ENCODE measurements around the gene PLCH1. TPM values are rescaled to one million over a fixed set of nuclear protein-coding genes. Genes with fewer than 3 reads are reported as not detected.
A peak's percentile ranks its signal among the peaks of the same experiment; 100 is the strongest.

PLCH1 gene
- total and polyA plus RNA-seq, 2 of the 13 experiments (the other 11 are each of a cell fraction or from before 2014, with no cell fraction given) = 2.0 to 3.0 TPM

- H3K4me2 ChIP-seq (ENCODE audit: low read depth, low read length) = no peak overlapping the region
- ChIA-PET POLR2A (no interaction called here), CTCF (ENCODE audit: low intra/inter-chr PET ratio, low total read pairs) (no interaction called here)
- no peak overlapping the region for H3K9ac ChIP-seq (ENCODE audit: insufficient read depth, low read depth, low read length)
- H3K4me1 ChIP-seq (ENCODE audit: insufficient read depth, low read length) = peaks cover 59% of the 10 kb centered on the region
- in situ Hi-C loops (cut with HindIII; ENCODE audit: extremely low pct_ligation_motif_present, low pct_unique_long_range_greater_than_20kb) (no loop called here), intact Hi-C loops (cut with micrococcal nuclease; ENCODE audit: unreplicated experiment) (no loop called here)
- WGBS (ENCODE audit: low lambda C conversion rate) = 65% methylated on average over 3 of the region's 3 CpGs
- no peaks in the 10 kb centered on the region for H4K20me1 ChIP-seq (ENCODE audit: insufficient read depth, low read length)
- FAIRE-seq (no peak), DNase-seq (ENCODE audit: low spot score) (no peak), ATAC-seq (no peak)
- H3K9me3 ChIP-seq (ENCODE audit: low read length) = no peaks in the 10 kb centered on the region
- no peak overlapping the region for H3K27ac ChIP-seq (ENCODE audit: extremely low read length, insufficient read depth, low read length)
- H3K4me3 ChIP-seq (replicated peaks in 1 of 3; ENCODE audit: insufficient read depth in 1 of 3, low read depth in 2 of 3, low read length in 3 of 3) = no peak overlapping the region
- peaks cover 0 to 3% of the 10 kb centered on the region in 2 experiments; a peak in 2 of 5 replicates for H3K27me3 ChIP-seq (ENCODE audit: control insufficient read depth in 1 of 2, insufficient read depth in 2 of 2, low read length in 2 of 2)
- no peak overlapping the region for H2AFZ ChIP-seq (ENCODE audit: low read length)
- BruUV-seq (replicated peaks) = no TSS peak
- H3K79me2 ChIP-seq (ENCODE audit: insufficient read depth, low read length) = no peaks in the 10 kb centered on the region
- no peak for TF ChIP-seq FOXJ3 (CRISPR knock-in tag; IDR thresholded peaks at IDR 0.05; ENCODE audit: borderline replicate concordance)
- TF ChIP-seq ZNF770 (CRISPR knock-in tag; IDR thresholded peaks at IDR 0.05) = no peak
- no peak for TF ChIP-seq SAP130 (CRISPR knock-in tag; IDR thresholded peaks at IDR 0.05; ENCODE audit: low read depth)
- H3K36me3 ChIP-seq (replicated peaks in 1 of 2; ENCODE audit: control insufficient read depth in 1 of 2, insufficient read depth in 2 of 2, low read length in 2 of 2) = no peaks in the 10 kb centered on the region
Measured at GRCh38 chr3:155741101-155741500, 3.8 kb downstream of the PLCH1 start.

GRCh38 chr3:155739154-155739553, 5.7 kb downstream of the PLCH1 start:
- Histone ChIP-seq H3K27ac (ENCODE audit: extremely low read length, insufficient read depth, low read length) (no peak overlapping the region), H3K4me2 (ENCODE audit: low read depth, low read length) (peak overlapping the region; percentile 89), H3K79me2 (ENCODE audit: insufficient read depth, low read length) (no peaks in the 10 kb centered on the region), H3K9ac (ENCODE audit: insufficient read depth, low read depth, low read length) (peak overlapping the region; percentile 44; the same call in 1 of the 2 replicates), H3K4me3 (replicated peaks in 1 of 3; ENCODE audit: insufficient read depth in 1 of 3, low read depth in 2 of 3, low read length in 3 of 3) (peak overlapping the region; percentile 51 to 60 (median 52); a peak in 4 of 6 replicates), H3K9me3 (ENCODE audit: low read length) (no peaks in the 10 kb centered on the region), H4K20me1 (ENCODE audit: insufficient read depth, low read length) (no peaks in the 10 kb centered on the region), H2AFZ (ENCODE audit: low read length) (peak overlapping the region; percentile 57), H3K36me3 (replicated peaks in 1 of 2; ENCODE audit: control insufficient read depth in 1 of 2, insufficient read depth in 2 of 2, low read length in 2 of 2) (no peaks in the 10 kb centered on the region), H3K27me3 (ENCODE audit: control insufficient read depth in 1 of 2, insufficient read depth in 2 of 2, low read length in 2 of 2) (peaks cover 0 to under 1% of the 10 kb centered on the region in 2 experiments; a peak in 2 of 5 replicates), H3K4me1 (ENCODE audit: insufficient read depth, low read length) (peaks cover 48% of the 10 kb centered on the region)
- no TSS peak for BruUV-seq (replicated peaks)
- intact Hi-C loops (cut with micrococcal nuclease; ENCODE audit: unreplicated experiment) = loop anchor here (2.0 kb wide), 1 partner anchor 132 kb away; the partner anchor contains the start of gene GMPS
- TF ChIP-seq SMAD9 (CRISPR knock-in tag; IDR thresholded peaks at IDR 0.05) (no peak), STAG1 (CRISPR knock-in tag; IDR thresholded peaks at IDR 0.05) (0 out of 2 replicates have a peak, but pooled peaks have one; percentile 15), CTCF (CRISPR knock-in tag; IDR thresholded peaks at IDR 0.05) (peak; percentile 54), CEBPB (IDR thresholded peaks at IDR 0.05; ENCODE audit: borderline replicate concordance, low read depth, low read length) (no peak), RFXAP (CRISPR knock-in tag; IDR thresholded peaks at IDR 0.05; ENCODE audit: borderline replicate concordance) (no peak), RXRB (CRISPR knock-in tag; IDR thresholded peaks at IDR 0.05; ENCODE audit: borderline replicate concordance) (0 out of 2 replicates have a peak, but pooled peaks have one; percentile 24), FOXO1 (CRISPR knock-in tag; IDR thresholded peaks at IDR 0.05) (no peak)
- DNase-seq (ENCODE audit: low spot score) (peak; percentile 43), FAIRE-seq (peak; percentile 60), ATAC-seq (no peak)
- WGBS (ENCODE audit: low lambda C conversion rate) = 0% methylated on average over 5 of the region's 5 CpGs
- CTCF ChIA-PET (ENCODE audit: low intra/inter-chr PET ratio, low total read pairs) = no interaction called here
- in situ Hi-C loops (cut with HindIII; ENCODE audit: extremely low pct_ligation_motif_present, low pct_unique_long_range_greater_than_20kb) = no loop called here
- POLR2A ChIA-PET = interaction anchor here (0.8 to 2.9 kb wide), 3 partner anchors 11 to 66 kb away, joined by 4 to 12 read pairs (median 10); partner anchors contain the start of gene C3orf33

Measured in HepG2 (cell line).